Smooth muscle cell of the brain vasculature (primary cell): ENCODE measurements around the gene DNPEP.

Experiments
- DNase-seq: peaks from one replicate; pipeline ENCODE4 v3.0.0-alpha.2; 2012; ENCODE audit warnings: low read depth, low spot score

DNPEP gene

DNA sequence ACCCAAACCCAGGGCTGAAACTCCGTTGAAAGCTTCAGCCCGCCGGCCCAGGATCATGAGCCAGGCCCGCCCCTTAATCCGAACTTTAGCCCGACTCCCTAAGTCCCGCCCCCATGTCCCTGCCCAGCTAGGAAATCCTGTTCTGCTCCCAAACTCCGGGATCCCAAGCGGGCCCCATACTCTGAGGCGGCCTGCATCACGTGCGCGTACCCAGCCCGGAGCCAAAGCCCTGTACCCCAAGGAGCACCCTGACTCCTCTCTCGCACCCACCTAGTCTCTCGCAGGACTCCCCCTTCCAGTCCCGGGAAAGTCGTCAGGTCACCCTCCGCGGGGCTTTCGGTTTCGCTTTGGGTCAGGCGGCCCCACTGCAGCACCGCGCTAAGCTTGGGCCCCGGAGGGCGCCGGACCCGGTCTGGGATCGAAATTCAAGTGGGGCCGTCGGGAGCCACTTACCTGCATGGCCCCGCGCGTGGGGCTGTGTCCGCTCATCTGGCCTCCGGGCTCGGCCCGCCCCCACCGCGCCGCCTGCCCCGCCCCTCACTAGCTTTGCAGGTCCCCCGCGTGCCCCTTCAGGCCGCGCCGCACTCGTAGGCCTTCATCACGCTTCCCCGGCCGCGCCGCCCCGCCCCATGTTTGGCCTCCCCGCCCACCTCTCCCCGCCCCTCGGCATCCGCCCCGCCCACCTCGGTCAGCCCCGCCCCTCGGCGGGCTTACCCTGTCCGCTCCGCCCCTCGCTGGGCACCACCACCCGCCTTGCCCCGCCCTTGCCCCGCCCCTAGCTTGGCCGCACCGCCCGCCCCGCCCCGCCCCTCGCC is at the start of gene DNPEP:
Gene DNPEP, minus strand, starts transcription at position 607 of the 815 bp plus-strand sequence. Its CDS starts 118 bp downstream, at position 489.
- DNase-seq: peak; percentile 63

DNA sequence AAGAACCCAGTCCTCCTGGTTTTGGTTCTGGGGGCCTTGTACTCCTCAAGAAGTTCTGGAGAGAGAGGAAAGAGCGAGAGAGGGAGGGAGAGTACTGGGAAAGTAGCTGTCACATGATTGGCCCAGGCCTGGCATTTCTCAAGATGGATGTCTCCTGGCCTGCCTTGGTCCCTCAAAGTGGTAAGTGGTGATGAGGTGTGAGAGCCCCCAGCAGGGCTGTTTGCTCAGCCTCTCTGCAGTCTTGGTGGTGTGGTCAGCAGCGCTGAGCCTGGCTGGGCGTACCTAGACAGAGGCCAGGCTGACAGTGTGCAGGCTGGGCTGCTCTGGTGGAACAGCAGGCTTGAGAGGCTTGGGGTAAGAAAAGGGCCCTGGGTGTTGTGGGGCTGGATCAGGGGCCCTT is 49.4 kb upstream of the DNPEP start:
- no peak for DNase-seq

DNA sequence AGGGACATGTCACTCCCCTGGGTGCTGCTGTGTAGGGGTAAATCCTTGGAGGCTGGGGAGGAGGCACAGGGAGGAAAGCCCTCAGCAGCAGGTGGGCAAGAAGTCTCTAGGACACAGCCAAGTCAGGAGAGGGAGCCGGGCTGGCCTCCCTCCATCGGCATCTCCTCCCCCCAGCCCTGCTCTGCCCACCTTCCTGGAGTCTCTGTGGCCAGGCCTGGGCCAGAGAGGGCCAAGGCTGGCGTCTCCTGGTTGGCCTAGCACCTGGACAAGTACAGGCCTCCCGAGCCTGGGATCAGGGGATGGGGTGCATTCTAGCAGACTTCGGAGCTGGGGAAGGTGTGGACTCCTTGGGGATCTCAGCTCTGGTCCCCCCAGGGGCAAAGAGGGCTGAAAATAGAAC is 48.8 kb upstream of the DNPEP start:
- DNase-seq: no peak

DNA sequence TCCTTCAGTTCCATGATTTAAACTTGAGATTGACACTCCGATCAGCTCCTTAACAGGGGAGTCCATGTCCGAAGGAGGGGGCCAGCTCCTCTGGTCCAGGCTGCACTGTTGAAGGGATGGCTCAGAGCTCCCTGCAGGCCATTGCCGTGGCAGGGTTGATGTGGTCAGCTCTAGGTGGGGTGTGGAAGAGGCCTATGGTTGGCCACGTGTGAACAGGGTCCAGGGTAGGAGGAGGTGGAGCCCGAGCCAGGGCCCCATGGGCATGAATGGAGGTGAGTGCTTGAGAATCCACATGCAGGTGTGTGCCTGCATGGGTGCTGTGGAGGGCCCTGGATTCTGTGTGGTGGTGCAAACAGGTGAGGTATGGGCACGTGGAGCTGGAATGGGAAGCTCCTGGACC is 48.0 kb upstream of the DNPEP start:
- DNase-seq: no peak

DNA sequence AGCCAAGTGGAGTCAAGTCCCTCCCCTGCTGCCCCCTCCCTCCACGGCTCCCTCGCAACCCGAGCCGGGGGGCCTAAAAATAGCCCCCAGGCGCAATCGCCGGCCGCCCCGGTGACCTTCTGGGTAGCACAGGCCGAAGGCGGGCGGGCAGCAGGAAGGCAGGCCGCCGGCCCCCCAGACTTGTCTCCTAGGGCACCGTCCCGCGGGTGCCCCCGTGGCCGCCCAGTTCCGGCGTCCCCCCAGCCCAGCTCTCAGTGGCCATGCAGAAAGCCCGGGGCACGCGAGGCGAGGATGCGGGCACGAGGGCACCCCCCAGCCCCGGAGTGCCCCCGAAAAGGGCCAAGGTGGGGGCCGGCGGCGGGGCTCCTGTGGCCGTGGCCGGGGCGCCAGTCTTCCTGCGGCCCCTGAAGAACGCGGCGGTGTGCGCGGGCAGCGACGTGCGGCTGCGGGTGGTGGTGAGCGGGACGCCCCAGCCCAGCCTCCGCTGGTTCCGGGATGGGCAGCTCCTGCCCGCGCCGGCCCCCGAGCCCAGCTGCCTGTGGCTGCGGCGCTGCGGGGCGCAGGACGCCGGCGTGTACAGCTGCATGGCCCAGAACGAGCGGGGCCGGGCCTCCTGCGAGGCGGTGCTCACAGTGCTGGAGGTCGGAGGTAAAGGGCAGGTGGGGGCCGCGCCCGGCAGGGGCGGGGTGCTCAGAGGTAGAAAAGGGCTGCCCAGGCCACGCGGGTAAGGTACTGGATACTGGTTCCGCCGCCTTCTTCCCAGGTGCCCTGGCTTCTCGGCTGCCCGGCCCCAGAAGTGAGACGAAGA is 47.2 kb upstream of the DNPEP start, which contains the start of gene SPEG:
Gene SPEG, plus strand, starts transcription at position 126 of the 808 bp plus-strand sequence. Its CDS starts 135 bp downstream, at position 261.
- DNase-seq: no peak

DNA sequence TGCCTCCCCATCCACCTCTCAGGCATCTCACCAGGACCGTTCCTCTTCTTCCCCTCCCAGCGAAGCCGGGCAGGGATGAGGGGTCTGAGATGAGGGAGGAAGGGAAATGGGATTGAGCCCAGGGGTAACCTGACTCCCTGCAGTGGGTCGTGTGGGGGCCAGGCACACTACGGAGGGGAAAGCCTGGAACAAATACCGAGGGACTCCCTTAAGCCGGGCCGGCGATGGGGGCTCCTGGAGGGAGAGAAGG is 46.7 kb upstream of the DNPEP start:
- DNase-seq: no peak

DNA sequence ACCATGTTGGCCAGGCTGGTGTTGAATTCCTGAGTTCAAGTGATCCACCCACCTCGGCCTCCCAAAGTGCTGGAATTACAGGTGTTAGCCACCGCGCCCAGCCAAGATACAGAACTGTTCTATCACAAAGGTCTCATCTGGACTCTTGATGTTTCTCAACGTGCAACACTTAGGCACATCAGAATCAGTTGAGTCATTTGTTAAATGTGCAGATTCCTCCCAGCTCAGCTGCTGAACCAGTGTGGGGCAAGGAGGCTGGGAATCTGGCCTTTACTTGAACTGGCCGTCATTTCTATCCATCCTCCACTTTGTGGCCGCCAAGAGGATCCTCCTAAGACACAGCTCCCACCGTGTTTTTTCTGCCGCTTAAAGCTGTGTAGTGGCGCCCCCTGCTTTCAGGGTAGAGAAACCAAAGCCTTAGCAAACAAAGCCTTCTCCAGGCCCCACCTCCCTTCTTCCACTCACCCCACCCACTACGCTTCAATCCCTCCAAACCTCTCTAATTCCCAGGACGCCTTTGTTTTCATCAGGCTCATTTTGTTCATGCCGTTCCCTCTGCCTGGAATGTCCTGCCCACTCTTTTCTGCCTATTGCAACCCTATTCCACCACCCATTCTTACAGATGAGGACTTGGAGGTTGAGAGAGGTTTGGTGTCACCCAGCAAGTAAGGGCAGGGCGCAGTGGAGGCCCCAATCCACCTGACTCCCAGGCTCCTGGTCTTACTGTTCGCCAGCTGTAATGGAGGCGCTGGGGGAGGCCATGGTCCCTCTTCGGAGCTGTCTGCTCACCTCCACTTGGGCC is 46.2 kb upstream of the DNPEP start:
- no peak for DNase-seq

DNA sequence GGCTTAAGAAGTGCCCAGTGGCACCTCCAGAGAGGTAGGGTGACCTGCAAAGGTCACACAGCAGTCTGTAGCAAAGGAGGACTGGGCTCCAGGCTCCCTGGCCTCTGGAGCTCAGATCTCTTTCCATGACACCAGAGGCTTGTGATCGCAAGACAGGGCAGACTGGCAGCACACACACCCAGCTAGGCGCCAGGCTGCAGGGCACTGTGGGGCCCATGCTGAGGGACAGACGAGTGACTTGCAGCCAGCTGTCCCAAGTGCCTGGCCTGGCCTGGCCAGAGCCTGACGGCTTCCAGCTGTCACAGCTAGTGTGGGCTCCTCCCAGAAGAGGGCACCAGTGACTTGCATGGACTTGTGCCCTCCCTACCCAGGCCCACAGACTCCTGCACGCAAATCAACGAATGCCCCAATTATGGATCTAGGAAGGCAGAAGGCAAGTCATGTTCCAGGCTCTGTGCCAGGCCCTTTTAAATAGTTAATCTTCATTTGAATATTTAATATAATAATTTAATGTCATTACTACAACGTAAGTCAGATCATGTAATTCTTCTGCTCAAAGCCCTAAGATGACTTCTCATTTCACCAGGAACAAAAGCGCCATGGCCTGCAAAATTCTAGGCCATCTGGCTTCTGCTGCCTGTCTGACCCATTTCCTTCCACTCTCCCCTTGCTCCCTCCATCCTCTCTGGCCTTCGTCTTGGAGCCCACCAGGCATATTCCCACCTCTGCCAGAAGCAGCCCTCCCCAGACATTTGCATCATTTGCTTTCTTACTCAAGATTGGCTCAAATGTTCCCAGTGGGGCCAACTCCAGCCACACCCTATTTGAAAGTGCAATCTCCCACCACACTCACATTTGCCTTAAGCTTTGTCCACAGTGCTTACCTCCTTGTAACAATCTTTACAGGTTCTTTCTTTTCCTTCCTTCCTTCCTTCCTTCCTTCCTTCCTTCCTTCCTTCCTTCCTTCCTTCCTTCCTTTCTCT is 43.2 kb upstream of the DNPEP start:
- DNase-seq: no peak

DNA sequence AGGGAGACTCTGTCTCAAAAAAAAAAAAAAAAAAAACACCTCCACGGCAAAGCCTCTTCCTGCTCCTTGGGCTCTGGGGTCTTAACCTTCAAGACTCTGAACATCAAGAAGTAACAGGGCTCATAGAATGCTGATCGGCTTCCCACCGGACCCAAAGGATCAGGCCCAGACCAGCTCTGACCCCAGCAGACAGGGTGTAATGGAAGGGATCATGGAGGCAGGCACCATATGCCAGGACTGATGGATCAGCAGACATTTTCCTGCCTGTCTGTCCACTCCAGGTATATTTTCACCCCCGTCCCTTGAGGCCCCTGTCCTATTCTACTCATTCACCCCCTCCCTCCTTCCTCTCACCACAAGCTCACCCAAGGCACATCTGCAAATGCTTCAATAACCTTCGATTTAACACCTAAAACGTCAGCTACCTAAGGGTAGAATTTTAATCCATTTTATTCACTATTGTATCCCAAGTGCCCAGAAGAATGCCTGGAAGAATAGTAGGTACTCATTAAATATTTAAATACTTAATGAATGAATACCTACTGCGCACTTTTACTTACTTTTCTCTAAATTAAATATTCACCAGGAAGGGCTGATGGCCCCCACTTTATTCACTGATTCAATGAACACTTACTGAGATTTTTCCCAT is 42.4 kb upstream of the DNPEP start:
- no peak for DNase-seq

DNA sequence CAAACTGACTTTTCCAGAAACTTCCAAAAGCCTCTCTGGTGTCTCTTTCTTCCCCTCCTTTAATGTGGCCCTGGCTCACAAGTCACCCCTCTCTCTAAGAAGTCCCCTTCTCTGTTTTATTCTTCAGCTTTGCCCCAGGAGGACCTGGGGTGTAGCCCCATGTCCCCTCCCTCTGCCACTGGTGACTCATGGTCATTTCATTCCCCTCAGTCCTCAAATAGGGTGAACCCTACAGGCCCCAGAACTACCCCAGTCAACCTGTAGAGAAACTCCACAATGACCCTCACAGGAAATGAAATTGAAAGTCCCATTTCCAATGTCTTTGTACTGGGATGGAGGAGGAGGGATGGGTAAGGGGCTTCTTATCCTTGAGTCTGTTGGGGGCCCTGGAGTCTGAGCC is 40.8 kb upstream of the DNPEP start:
- no peak for DNase-seq

DNA sequence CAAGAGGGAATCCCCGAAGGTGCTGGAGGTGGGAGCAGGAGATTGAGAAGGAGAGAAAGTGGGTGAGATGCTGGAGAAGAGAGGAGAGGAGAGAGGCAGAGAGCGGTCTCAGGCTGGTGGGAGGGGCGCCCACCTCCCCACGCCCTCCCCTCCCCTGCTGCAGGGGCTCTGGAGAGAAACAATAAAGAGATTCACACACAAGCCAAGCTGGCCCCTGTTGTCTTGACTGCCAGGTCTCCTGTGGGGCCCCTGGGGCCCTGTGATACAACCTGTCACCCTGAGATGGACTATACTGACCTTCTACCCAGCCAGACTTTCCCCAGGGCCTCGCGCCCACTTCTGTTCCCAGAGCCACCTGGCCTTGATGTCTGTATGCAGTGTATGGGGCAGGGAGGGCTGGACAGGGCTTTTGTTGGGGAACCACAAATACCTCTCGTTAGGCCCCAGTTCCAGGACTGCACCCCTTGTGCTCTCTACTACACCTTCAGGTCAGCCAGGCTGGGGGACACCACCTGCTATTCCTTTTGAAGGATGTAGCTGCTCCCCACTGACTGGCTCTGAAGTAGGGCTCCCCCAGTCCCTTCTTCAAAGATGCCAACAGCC is 38.9 kb upstream of the DNPEP start:
- no peak for DNase-seq

DNA sequence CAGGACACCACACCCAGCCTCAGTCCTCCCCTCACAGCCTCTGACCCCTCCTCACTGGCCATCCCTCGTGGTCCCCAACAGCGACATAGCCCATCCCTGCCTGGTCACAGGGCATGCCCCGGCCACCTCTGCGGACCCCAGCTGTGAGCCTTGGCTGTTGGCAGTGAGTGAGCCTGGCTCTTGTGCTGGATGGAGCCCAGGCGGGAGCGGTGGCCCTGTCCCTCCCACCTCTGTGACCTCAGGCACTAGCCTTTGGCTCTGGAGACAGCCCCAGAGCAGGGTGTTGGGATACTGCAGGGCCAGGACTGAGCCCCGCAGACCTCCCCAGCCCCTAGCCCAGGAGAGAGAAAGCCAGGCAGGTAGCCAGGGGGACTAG is 38.3 kb upstream of the DNPEP start:
- DNase-seq: no peak

DNA sequence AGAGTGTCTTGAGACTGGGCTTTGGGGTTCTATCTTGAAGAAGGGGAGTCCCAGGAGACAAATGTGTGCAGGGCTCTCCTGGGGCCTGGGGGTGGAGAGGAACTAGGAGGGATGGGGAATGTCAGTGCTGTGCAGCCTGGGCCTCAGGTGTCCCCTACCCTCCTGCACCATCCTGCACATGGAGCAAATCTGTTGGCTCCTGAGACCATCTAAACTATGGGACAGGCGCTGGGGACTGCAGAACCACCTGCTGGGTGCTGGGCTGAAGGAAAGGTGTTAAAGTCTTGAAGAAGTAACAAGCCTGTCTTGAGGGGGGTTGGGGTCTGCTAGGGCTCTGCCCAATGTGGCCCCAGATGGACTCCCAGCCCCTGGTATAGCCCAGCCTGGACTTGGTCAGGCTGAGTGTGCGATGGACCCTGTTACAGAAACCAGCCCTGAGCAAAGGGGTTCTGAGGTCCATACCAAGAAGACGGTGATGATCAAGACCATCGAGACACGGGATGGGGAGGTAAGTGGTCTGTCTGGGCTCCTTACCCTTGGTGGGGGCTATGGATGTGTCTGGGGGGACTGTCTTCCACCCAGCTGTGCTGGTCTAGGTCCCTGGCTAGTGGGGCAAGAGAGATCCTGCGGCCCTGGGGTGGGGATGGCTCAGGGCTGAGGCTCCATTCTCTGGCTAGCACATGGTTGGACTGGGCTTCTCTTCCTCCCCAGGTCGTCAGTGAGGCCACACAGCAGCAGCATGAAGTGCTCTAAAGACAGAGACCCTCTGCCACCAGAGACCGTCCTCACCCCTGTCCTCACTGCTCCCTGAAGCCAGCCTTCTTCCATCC is 37.7 kb upstream of the DNPEP start:
- no peak for DNase-seq

DNA sequence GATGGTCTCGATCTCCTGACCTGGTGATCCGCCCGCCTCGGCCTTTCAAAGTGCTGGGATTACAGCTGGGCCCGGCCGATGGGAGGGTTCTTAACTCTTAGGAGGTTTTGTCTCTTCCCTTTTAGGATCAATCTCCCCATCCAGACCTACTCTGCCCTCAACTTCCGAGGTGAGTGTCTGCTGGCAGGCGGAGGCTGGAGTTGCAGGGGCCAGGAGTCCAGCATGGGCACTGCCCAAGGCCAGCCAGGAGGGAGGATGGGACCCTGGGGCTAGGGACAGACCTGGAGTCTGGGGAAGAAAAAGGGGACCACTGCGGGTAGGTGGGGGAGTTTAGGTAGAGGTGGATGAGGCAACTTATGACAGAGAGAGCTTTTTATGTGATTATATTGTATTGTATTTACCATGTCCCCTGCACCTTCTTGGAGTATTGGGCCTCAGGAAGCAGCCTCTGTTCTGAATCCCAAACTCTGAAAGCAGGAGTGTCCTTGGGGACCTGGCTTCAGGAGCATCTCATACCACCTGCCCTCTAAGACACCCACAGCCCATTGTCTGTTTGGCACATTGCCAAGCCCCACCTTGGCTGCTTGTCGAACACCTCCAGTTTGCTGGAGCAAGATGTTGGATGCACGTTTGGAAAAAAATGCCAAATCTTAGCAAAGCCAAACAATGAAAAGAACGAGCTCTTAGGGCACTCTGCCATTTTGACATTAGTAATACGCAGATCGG is 36.1 kb upstream of the DNPEP start:
- no peak for DNase-seq

DNA sequence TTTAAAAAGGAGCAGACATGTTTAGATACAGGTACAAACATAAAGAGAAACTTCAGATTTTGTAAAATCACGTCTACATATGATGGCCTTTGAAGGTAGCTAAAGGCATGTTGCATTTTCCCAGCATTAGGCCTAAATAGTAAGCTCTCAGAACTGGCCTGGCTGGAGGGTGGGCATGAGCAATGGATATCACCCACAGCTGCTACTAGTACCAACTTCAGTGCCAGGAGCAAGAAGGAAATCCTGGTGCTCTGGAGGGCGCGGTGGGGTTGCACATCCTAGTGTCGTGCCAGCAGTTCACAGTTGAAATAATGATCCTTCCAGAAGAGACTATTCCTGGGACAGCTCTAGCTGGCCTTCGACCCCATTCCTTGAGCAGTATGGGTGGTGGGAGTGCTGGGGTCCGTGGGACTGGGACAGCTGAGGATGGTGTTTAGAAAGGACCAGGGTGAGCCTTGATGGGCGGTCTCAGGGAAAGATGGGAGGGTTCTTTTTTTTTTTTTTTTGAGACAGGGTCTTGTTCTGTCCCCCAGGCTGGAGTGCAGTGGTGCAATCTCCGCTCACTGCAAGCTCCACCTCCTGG is 35.3 kb upstream of the DNPEP start:
- no peak for DNase-seq

DNA sequence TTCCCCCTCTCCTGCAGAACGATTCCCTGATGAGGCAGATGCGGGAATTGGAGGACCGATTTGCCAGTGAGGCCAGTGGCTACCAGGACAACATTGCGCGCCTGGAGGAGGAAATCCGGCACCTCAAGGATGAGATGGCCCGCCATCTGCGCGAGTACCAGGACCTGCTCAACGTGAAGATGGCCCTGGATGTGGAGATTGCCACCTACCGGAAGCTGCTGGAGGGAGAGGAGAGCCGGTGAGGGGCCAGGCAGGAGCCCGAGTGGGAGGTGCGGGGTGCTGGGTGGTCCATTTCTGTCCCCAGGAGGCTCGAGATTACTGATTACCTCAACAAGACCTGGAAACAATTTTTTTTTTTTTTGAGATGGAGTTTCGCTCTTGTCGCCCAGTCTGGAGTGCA is 33.6 kb upstream of the DNPEP start:
- no peak for DNase-seq

DNA sequence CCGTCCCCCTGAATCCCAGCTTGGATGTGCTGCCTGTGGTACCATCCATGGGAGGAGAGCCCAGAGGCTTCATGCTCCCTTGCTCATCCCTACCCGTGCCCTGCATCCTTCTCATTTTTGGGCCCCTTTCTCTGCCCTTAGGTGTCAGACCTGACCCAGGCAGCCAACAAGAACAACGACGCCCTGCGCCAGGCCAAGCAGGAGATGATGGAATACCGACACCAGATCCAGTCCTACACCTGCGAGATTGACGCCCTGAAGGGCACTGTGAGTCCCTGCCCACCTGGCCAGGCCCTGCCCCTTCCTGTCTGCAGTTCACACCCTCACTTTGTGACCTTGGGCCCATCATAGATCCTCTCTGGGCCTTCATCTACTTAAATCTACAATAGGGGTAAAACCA is 33.0 kb upstream of the DNPEP start:
- no peak for DNase-seq
